Endometrium (tissue), 2 donors: ENCODE data around the gene METTL13.

Source experiments
- FAIRE-seq: peaks from 2 replicates; lab custom pipeline; 2012; peaks lifted over from hg19 to GRCh38; lab: Jason Lieb, UNC
- donor health status: control.
- donor health status: control.

Gene METTL13

DNA sequence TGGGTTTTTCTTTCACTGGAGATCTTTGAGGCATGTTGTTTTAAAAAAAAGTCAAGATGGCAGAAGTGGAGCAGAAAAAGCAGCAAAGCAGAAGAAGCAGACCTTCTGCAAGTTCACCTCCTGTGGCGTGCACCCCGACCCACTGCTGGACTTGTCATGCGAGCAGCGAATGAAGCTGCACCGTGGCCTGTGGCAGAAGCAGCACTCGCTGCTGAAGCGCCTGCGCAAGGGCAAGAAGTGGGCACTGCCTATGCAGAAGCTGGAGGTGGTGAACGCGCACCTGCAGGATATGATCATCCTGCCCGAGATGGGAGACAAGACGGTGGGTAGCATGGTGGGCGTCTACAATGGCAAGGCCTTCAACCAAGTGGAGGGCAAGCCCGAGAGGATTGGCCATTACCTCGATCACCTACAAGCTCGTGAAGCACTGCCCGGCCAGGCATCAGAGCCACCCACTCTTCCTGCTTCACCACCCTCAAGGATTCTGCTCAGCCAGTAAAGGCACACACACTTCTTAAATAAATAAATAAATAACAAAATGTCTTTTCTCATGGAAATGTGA is 22.1 kb downstream of the METTL13 start:
- FAIRE-seq: no peak

DNA sequence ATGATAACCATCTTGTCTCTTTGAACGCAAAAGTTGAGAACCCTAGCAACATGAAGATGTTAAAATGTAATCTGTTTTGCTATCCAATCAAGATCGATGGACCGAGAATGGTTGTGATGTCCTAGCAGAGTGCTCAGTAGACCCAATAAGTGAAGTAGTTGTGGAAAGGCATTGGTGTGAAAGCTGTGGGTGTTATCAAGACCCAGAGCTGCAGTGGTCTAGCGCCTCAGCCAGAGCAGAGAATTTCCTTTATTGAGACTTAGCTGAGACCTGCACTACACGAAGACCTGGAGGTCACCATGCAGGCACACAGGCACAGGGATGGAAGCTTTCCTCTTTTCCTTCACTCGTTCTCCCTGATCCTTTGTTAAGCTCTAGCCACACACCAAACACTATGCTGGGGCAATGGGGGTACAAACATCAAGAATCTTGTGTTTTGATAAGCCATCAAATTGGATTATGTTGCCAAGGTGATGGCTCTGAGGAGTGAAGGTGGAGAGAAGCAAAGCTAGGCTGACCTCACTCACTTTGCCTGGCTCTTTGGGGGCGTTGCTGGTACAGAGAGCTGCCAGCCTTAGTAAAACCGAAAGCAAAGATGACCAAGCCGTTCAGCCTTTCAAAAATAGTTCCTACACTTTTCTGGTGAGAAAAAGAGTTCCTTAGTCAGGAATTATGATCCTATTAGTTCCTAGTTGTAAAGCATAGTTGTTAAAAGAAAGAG is 24.1 kb downstream of the METTL13 start:
- FAIRE-seq: no peak

GRCh38 chr1:171807556-171807955 is 26.1 kb downstream of the METTL13 start:
- FAIRE-seq: no peak

DNA sequence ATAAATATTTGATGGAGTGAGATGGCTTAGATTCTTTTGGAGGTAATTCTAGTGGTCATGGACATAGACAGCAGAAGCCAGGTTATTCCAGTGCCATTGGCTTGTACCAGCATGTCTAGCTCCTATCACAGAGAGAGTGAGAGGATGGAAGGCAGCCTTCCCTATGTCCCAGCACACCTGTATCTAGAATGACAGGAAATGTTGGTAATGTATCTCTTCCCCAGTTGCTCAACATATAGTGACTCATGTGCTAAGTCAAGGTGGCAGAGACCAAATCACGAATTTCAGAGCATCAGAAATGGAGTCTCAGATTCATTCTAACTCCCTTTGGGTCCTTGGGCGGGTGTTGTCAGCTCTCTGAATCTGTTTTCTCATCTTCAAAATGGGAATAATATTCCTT is 28.4 kb downstream of the METTL13 start:
- no peak for FAIRE-seq

DNA sequence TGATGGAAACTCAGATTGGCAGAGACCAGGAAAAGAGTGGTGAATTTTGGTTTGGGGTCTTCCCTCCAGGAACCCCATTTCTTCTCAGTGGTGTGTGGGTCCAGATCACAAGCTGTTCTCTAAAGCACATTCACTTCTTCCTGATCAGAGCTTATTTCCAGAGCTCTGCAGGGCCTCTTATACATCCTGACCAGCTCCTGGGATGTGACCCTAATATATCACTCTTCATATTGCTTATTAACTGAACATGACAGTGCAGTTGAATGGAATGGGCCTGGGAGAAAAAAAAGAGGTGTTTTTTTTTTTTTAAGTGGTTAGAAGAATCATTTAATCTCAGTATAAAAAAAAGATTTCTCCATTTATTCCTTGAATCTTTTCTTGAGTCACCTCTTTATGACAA is 30.2 kb downstream of the METTL13 start:
- no peak for FAIRE-seq

- FAIRE-seq: no peak
Measured at GRCh38 chr1:171814692-171815091, 33.2 kb downstream of the METTL13 start.

DNA sequence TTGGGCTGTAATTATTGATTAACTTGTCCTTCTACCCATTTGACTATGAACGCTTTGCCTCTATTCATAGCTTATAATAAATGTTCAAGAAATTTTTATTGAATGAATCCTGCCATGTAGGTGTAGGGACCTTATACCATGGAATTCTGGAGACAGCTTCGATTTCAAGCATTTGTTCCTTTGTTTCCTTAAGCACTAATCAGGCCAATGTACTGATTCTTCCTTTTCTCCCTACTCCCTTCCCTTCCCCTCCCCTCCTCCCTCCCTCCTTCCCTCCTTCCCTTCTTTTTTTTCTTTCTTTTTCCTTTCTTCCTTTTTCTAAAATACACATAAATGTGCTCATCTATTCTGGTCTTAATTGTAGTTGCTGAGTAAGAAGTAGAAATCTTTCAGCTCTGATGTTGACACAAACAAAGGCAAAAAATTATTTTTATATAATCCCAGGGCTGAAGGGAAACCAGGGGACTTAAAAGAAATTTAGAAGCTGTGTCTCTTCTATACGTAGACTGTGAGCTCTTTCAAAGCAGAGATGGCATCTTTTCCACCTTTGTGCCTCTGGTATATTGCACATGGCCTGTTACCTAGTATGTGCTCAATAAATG is 34.9 kb downstream of the METTL13 start:
- FAIRE-seq: no peak

GRCh38 chr1:171817511-171818265 is 36.2 kb downstream of the METTL13 start:
- FAIRE-seq: no peak

GRCh38 chr1:171819946-171820345 is 38.5 kb downstream of the METTL13 start:
- no peak for FAIRE-seq

GRCh38 chr1:171826973-171827372 is 45.5 kb downstream of the METTL13 start:
- FAIRE-seq: no peak

DNA sequence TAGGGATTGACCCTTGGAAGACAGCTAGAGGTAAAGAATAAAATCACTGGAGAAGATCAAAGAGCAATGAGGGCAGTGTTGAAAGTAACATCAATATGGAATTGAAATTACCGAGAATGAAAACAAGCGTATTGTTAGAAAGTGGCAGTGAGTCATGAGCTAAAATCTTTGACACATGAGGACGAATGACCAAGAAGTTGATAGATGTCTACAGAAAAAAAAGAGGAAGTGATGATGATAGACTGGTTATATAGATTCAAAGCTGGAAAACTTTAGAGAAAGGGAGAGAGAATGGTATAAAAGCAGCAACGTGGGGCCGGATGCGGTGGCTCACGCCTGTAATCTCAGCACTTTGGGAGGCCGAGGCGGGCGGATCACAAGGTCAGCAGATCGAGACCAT is 47.3 kb downstream of the METTL13 start:
- no peak for FAIRE-seq

GRCh38 chr1:171833091-171833825 is 51.8 kb downstream of the METTL13 start:
- no peak for FAIRE-seq

GRCh38 chr1:171834821-171835220 is 53.4 kb downstream of the METTL13 start:
- FAIRE-seq: no peak

- no peak for FAIRE-seq
Measured at GRCh38 chr1:171835891-171836290, 54.4 kb downstream of the METTL13 start.

DNA sequence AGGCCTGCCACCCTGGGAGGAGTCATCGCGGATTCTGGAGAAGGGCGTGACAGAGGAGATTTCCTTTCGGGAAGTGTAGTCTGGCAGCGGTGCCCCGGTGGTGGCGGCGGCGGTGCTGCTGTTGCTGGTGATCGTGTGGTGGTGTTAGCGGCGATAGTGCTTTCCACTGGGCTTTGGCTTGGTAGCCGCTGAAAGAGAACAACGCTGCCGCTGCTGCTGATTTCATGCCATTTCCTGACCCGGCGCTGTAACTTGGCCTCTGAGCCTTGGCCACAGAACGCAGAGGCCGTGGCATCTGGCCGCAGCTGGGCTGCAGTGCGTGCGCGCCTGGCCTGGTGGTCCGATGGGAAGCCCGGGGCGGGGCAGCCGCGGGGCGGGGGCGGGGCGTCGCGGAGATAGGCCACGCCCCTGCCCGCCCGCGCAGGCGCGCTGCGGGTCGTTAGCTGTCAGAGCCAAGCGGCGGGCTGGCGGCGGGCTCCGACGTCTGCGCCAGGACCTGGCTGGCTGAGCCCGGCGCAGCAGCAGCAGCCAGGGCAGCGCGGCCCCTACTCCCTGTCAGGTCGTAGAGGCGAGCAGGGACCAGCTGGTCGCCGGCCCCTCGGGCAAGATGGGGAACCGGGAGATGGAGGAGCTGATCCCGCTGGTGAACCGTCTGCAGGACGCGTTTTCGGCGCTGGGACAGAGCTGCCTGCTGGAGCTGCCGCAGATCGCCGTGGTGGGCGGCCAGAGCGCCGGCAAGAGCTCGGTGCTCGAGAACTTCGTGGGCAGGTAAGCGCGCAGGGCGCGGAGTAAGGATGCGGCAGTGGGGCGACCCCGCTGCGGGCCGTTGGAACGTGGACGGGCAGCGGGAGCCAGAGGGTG is 59.8 kb downstream of the METTL13 start, which contains the start of gene DNM3:
Gene DNM3 (plus strand): TSS at position 449 of the 861 bp plus-strand sequence. CDS start 159 bp downstream, at position 608.
- no peak for FAIRE-seq

GRCh38 chr1:171841931-171842761 is 60.7 kb downstream of the METTL13 start:
- no peak for FAIRE-seq

- FAIRE-seq: no peak
Measured at GRCh38 chr1:171844381-171844780, 62.9 kb downstream of the METTL13 start.

GRCh38 chr1:171845998-171846397 is 64.5 kb downstream of the METTL13 start:
- FAIRE-seq: no peak
